ENCODE measurements around the gene SPIRE1. TPM values are rescaled to one million over a fixed set of nuclear protein-coding genes. Genes with fewer than 3 reads are reported as not detected.
"Not testable (repeated sequence)": the region's sequence is repeated elsewhere in the genome, so short reads cannot be mapped to it uniquely, and the experiment has no call there.

SPIRE1 gene
- total RNA-seq, 2 experiments from 2014 or later: 2.8 to 4.4 TPM

- CTCF ChIA-PET: no interaction called here
- DNase-seq: no peak
- no peak for TF ChIP-seq CTCF (IDR thresholded peaks at IDR 0.05)
- H3K27me3 Mint-ChIP-seq: peaks cover 7% of the 10 kb centered on the region
- no peaks in the 10 kb centered on the region for H3K36me3 Mint-ChIP-seq (ENCODE audit: low read depth)
- POLR2A ChIA-PET: no interaction called here
- no peak overlapping the region for H3K4me3 Mint-ChIP-seq
- no peak overlapping the region for H3K27ac Mint-ChIP-seq
- H3K9me3 Mint-ChIP-seq: no peaks in the 10 kb centered on the region
- H3K4me1 Mint-ChIP-seq (ENCODE audit: low read depth): no peaks in the 10 kb centered on the region
- intact Hi-C loops (cut with micrococcal nuclease): no loop called here
- no peak for ATAC-seq
Observed at GRCh38 chr18:12571630-12572029, 86.3 kb downstream of the SPIRE1 start.

- intact Hi-C loops (cut with micrococcal nuclease): no loop called here
- DNase-seq: no peak
- H3K9me3 Mint-ChIP-seq: no peaks in the 10 kb centered on the region
- ATAC-seq: no peak
- ChIA-PET CTCF (no interaction called here), POLR2A (interaction anchor here (0.6 kb wide), 1 partner anchor 59 kb away, joined by 3 read pairs; no protein-coding TSS in a partner anchor)
- H3K4me1 Mint-ChIP-seq (ENCODE audit: low read depth): no peaks in the 10 kb centered on the region
- H3K27me3 Mint-ChIP-seq: peaks cover 9% of the 10 kb centered on the region
- no peaks in the 10 kb centered on the region for H3K36me3 Mint-ChIP-seq (ENCODE audit: low read depth)
- H3K27ac Mint-ChIP-seq: no peak overlapping the region
- TF ChIP-seq CTCF (IDR thresholded peaks at IDR 0.05): no peak
- no peak overlapping the region for H3K4me3 Mint-ChIP-seq
Observed at GRCh38 chr18:12569791-12570190, 88.1 kb downstream of the SPIRE1 start.

GRCh38 chr18:12567849-12568248 lies 90.1 kb downstream of the SPIRE1 start:
- Mint-ChIP-seq H3K27ac (no peak overlapping the region), H3K27me3 (peaks cover 9% of the 10 kb centered on the region), H3K9me3 (no peaks in the 10 kb centered on the region), H3K4me3 (no peak overlapping the region), H3K36me3 (ENCODE audit: low read depth) (no peaks in the 10 kb centered on the region), H3K4me1 (ENCODE audit: low read depth) (no peaks in the 10 kb centered on the region)
- no peak for DNase-seq
- ATAC-seq: no peak
- intact Hi-C loops (cut with micrococcal nuclease): no loop called here
- ChIA-PET CTCF (no interaction called here), POLR2A (interaction anchor here (0.7 kb wide), 1 partner anchor 303 kb away, joined by 3 read pairs; no protein-coding TSS in a partner anchor)
- TF ChIP-seq CTCF (IDR thresholded peaks at IDR 0.05): no peak

GRCh38 chr18:12564861-12565260 lies 93.0 kb downstream of the SPIRE1 start:
- Mint-ChIP-seq H3K4me1 (ENCODE audit: low read depth) (no peaks in the 10 kb centered on the region), H3K27ac (no peak overlapping the region), H3K9me3 (no peaks in the 10 kb centered on the region), H3K4me3 (no peak overlapping the region), H3K36me3 (ENCODE audit: low read depth) (no peaks in the 10 kb centered on the region), H3K27me3 (peaks cover 7% of the 10 kb centered on the region)
- POLR2A ChIA-PET: no interaction called here
- CTCF ChIA-PET: no interaction called here
- DNase-seq: no peak
- intact Hi-C loops (cut with micrococcal nuclease): no loop called here
- no peak for TF ChIP-seq CTCF (IDR thresholded peaks at IDR 0.05)
- ATAC-seq: no peak

GRCh38 chr18:12564378-12564777 lies 93.5 kb downstream of the SPIRE1 start:
- CTCF ChIA-PET: no interaction called here
- Mint-ChIP-seq H3K4me3 (no peak overlapping the region), H3K27me3 (peaks cover 7% of the 10 kb centered on the region), H3K9me3 (peaks cover 2% of the 10 kb centered on the region), H3K36me3 (ENCODE audit: low read depth) (no peaks in the 10 kb centered on the region), H3K27ac (no peak overlapping the region), H3K4me1 (ENCODE audit: low read depth) (no peaks in the 10 kb centered on the region)
- TF ChIP-seq CTCF (IDR thresholded peaks at IDR 0.05): no peak
- DNase-seq: no peak
- POLR2A ChIA-PET: no interaction called here
- intact Hi-C loops (cut with micrococcal nuclease): no loop called here
- no peak for ATAC-seq

GRCh38 chr18:12560600-12560999 lies 97.3 kb downstream of the SPIRE1 start:
- DNase-seq; CTCF ChIA-PET; H3K4me3 Mint-ChIP-seq; H3K9me3 Mint-ChIP-seq; POLR2A ChIA-PET; ATAC-seq; intact Hi-C loops (cut with micrococcal nuclease); H3K36me3 Mint-ChIP-seq (ENCODE audit: low read depth); H3K27ac Mint-ChIP-seq; H3K27me3 Mint-ChIP-seq; H3K4me1 Mint-ChIP-seq (ENCODE audit: low read depth): not testable (repeated sequence)
